GM23248 (cell line): ENCODE results near the gene GRPEL2. TPM values are rescaled to one million over a fixed set of nuclear protein-coding genes. Genes with fewer than 3 reads are reported as not detected.

Source experiments
- DNase-seq: peaks from one replicate; pipeline ENCODE4 v3.0.0-alpha.2; 2015
- H2AFZ ChIP-seq: fragments of 200-600 bp; sonication (generic); 2 replicates; pipeline ENCODE4 v1.6.1; 2016; ENCODE audit warnings: antibody characterized with exemption
- H3F3A ChIP-seq: fragments of 200-600 bp; sonication (generic); 2 replicates; pipeline ENCODE4 v1.6.1; 2016; ENCODE audit warnings: mild to moderate bottlenecking, antibody characterized with exemption, mixed run types; ENCODE audit not compliant: insufficient read depth
- H3K27ac ChIP-seq: fragments of 200-600 bp; sonication (generic); 2 replicates; pipeline ENCODE4 v1.5.1; 2016; ENCODE audit warnings: mild to moderate bottlenecking
- H3K27me3 ChIP-seq: fragments of 200-600 bp; sonication (generic); replicated peaks from 2 replicates; pipeline ENCODE4 v1.6.1; 2016; ENCODE audit warnings: mild to moderate bottlenecking; ENCODE audit not compliant: insufficient read depth
- H3K36me3 ChIP-seq: fragments of 200-600 bp; sonication (generic); 2 replicates; pipeline ENCODE4 v1.6.1; 2016; ENCODE audit warnings: low read depth, mild to moderate bottlenecking
- H3K4me1 ChIP-seq: fragments of 200-600 bp; sonication (generic); 2 replicates; pipeline ENCODE4 v1.6.1; 2016; ENCODE audit warnings: mild to moderate bottlenecking; ENCODE audit not compliant: insufficient read depth
- H3K4me2 ChIP-seq: fragments of 200-600 bp; sonication (generic); one replicate; pipeline ENCODE4 v1.6.1; 2016; ENCODE audit warnings: mild to moderate bottlenecking; ENCODE audit not compliant: unreplicated experiment
- H3K4me3 ChIP-seq: fragments of 200-600 bp; sonication (generic); 2 replicates; pipeline ENCODE4 v1.5.1; 2016; ENCODE audit warnings: mild to moderate bottlenecking
- H3K79me2 ChIP-seq: fragments of 200-600 bp; sonication (generic); 2 replicates; pipeline ENCODE4 v1.6.1; 2016; ENCODE audit warnings: mild to moderate bottlenecking; ENCODE audit not compliant: insufficient read depth
- H3K9ac ChIP-seq: fragments of 200-600 bp; sonication (generic); 2 replicates; pipeline ENCODE4 v1.6.1; 2016; ENCODE audit warnings: mild to moderate bottlenecking
- H3K9me2 ChIP-seq: fragments of 200-600 bp; sonication (generic); 2 replicates; pipeline ENCODE4 v1.6.1; 2016; ENCODE audit warnings: mixed run types, mild to moderate bottlenecking, moderate library complexity; ENCODE audit not compliant: insufficient read depth
- H3K9me3 ChIP-seq: fragments of 200-600 bp; sonication (generic); one replicate; pipeline ENCODE4 v1.6.1; 2017; ENCODE audit warnings: low read depth
- H4K20me1 ChIP-seq: fragments of 200-600 bp; sonication (generic); 2 replicates; pipeline ENCODE4 v1.6.0; 2016; ENCODE audit not compliant: insufficient read depth
- EZH2 ChIP-seq: fragments of 200-600 bp; sonication (generic); IDR thresholded peaks from 2 replicates; pipeline ENCODE4 v1.6.1; 2018; ENCODE audit warnings: antibody characterized with exemption, mild to moderate bottlenecking; ENCODE audit not compliant: insufficient read depth, poor library complexity, severe bottlenecking
- EZH2phosphoT487 ChIP-seq: fragments of 200-600 bp; sonication (generic); IDR thresholded peaks from 2 replicates; pipeline ENCODE4 v1.6.1; 2018; ENCODE audit warnings: antibody characterized with exemption, moderate library complexity, mild to moderate bottlenecking, low read depth; ENCODE audit not compliant: insufficient read depth
- WGBS, 2 experiments: methylation state at CpG; one replicate each; pipeline ENCODE4 v1.1.6; 2015 to 2017; ENCODE audit warnings: low lambda C conversion rate in 2 of 2, low coverage in 1 of 2; ENCODE audit errors: missing lambda C conversion rate in 2 of 2; 5-methylcytosine and 5-hydroxymethylcytosine counted together
- in situ Hi-C: fragments of 300-500 bp; cut with MboI; formaldehyde crosslinking; loops from 2 replicates; pipeline ENCODE4 v1.15.0; 2020
- polyA plus RNA-seq: library from polyadenylated mRNA; unstranded; fragments of >200 nt; fragmentation: Nextera tagmentation; extraction: Ambion mirVana; gene quantifications from 2 replicates; pipeline ENCODE4 v1.2.1, GENCODE V29; 2016
- total RNA-seq: library from RNA; depleted of rRNA; stranded (reverse); fragments of >200 nt; shearing (Covaris generic); gene quantifications from 2 replicates; pipeline ENCODE4 v1.2.3, GENCODE V29; 2014

The GRPEL2 gene
- total and polyA plus RNA-seq, 2 experiments from 2014 or later, result 19.5 to 27.0 TPM

DNA sequence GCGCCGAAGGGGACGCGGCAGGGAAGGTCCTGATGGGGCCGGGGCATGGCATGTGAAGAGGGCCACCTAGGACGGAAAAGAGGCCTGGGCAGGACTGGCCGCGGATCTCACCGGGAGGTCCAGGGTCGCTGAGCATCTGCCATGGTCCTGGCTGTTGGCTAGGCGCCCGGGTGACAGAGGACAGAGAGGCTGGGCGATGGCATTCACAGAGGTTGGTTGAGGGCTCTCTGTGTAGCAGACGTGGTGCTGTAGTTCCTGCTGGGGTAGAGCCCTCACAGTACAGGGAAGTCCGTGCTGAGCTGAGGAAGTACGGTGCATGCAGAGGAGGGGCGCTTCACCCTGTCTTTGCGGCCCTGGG, 13.0 kb downstream of the GRPEL2 start:
- Histone ChIP-seq H3K9ac (peak overlapping the region; percentile 79), H3K4me1 (0 out of 2 replicates have a peak, but pooled peaks cover 2% of the 10 kb centered on the region), H3K4me3 (peak overlapping the region; percentile 91), H3K27ac (no peak overlapping the region), H3K9me2 (no peaks in the 10 kb centered on the region), H3F3A (peaks cover 32% of the 10 kb centered on the region), H3K9me3 (no peaks in the 10 kb centered on the region), H3K79me2 (peaks cover 2% of the 10 kb centered on the region; the same call in 1 of the 2 replicates), H3K4me2 (peak overlapping the region; percentile 91), H2AFZ (peak overlapping the region; percentile 93), H3K36me3 (peaks cover 16% of the 10 kb centered on the region), H3K27me3 (no peaks in the 10 kb centered on the region), H4K20me1 (no peaks in the 10 kb centered on the region)
- 1 to 2% methylated on average over 17 to 18 of the region's 18 CpGs for WGBS, 2 experiments
- no peak for TF ChIP-seq EZH2phosphoT487
- no peak for TF ChIP-seq EZH2
- in situ Hi-C loops, result no loop called here
- DNase-seq, result peak; percentile 46

DNA sequence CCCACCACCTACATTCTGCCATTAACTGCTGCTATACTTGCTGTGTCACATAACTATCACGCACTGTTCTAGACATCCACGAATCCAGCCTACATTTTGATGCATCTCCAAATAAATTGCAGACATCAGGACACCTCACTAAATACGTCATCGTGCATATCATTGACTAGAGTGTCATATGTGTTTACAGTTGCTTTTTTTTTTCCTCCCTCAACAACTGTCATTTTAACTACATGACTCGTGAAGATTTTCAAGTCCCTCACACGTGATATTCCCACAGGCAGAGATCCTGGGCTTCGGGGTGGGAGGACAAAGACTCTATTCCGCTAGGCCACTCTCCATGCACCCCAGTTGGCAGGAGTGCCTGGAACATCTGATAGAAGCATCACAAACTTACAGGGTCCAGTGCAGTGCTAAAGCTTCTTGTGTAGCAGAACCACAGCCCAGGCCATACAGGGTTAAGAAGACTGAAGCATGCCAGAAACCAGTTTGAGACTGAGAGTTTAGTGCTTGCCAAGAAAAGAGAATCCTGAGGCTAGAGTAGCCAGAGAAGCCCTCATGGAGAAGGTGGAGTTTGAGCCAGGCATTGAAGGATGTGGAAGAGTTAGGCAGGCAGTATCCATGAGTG, 13.7 kb downstream of the GRPEL2 start:
- Histone ChIP-seq H3K36me3 (peaks cover 9% of the 10 kb centered on the region), H3K27me3 (no peaks in the 10 kb centered on the region), H3K9me2 (no peaks in the 10 kb centered on the region), H2AFZ (peak overlapping the region; percentile 93; the same call in 1 of the 2 replicates), H4K20me1 (no peaks in the 10 kb centered on the region), H3K9ac (no peak overlapping the region; the same call in 1 of the 2 replicates), H3F3A (peaks cover 25% of the 10 kb centered on the region), H3K4me2 (no peak overlapping the region), H3K79me2 (no peaks in the 10 kb centered on the region), H3K4me1 (0 out of 2 replicates have a peak, but pooled peaks cover 2% of the 10 kb centered on the region), H3K4me3 (peak overlapping the region; percentile 91; the same call in 1 of the 2 replicates), H3K27ac (no peak overlapping the region), H3K9me3 (no peaks in the 10 kb centered on the region)
- peak; percentile 47 for DNase-seq
- TF ChIP-seq EZH2 (no peak), EZH2phosphoT487 (no peak)
- 71 to 73% methylated on average over 8 of the region's 8 CpGs for WGBS, 2 experiments
- in situ Hi-C loops, result no loop called here

DNA sequence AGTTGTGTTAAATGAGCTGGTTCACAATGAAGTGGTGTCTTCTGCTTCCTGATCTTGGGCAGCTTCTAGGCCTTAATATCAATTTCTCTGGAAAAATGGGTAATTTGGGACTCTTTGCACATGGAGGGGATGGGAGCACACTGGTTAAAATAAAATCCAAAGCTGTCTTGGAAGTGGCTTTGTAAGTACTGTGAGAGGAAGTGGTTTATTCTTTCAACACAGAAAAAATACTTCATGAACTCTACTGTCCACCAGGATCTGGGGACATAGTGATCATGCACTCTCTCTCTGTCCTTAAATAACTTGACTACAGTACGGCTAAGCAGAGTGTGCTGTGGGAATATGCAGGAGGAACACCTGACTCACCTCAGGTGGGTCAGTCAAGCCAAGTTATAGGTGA, 15.0 kb downstream of the GRPEL2 start:
- DNase-seq, result no peak
- Histone ChIP-seq H3K9ac (no peak overlapping the region), H3F3A (peaks cover 13% of the 10 kb centered on the region), H3K4me1 (0 out of 2 replicates have a peak, but pooled peaks cover 2% of the 10 kb centered on the region), H3K4me3 (no peak overlapping the region), H3K9me2 (no peaks in the 10 kb centered on the region), H3K36me3 (no peaks in the 10 kb centered on the region), H3K79me2 (no peaks in the 10 kb centered on the region), H3K27ac (no peak overlapping the region), H2AFZ (no peak overlapping the region), H4K20me1 (no peaks in the 10 kb centered on the region), H3K4me2 (no peak overlapping the region), H3K27me3 (no peaks in the 10 kb centered on the region), H3K9me3 (no peaks in the 10 kb centered on the region)
- 89 to 94% methylated on average over 1 of the region's 1 CpG for WGBS, 2 experiments
- in situ Hi-C loops, result no loop called here
- TF ChIP-seq EZH2 (no peak), EZH2phosphoT487 (no peak)

DNA sequence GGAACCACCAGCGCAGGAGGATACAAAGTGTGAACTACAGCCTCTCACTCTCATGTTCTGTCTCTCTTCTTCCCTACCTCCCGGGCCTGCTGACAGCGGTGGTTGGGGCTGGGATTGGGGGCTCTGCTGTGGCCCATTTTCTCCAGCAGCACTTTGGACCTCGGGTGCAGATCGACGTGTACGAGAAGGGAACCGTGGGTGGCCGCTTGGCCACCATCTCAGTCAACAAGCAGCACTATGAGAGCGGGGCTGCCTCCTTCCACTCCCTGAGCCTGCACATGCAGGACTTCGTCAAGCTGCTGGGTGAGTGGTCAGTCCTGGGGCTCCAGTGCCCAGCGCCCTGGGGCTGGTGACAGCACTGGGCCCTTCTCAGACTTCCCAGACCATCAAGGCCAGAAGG, 17.2 kb downstream of the GRPEL2 start:
- Histone ChIP-seq H3K4me3 (no peak overlapping the region), H2AFZ (no peak overlapping the region), H3K27ac (no peak overlapping the region), H3K9me3 (no peaks in the 10 kb centered on the region), H3K9ac (no peak overlapping the region), H3K9me2 (no peaks in the 10 kb centered on the region), H4K20me1 (no peaks in the 10 kb centered on the region), H3K4me1 (no peaks in the 10 kb centered on the region), H3K27me3 (no peaks in the 10 kb centered on the region), H3F3A (no peaks in the 10 kb centered on the region), H3K36me3 (no peaks in the 10 kb centered on the region), H3K4me2 (no peak overlapping the region), H3K79me2 (no peaks in the 10 kb centered on the region)
- no peak for TF ChIP-seq EZH2phosphoT487
- TF ChIP-seq EZH2, result no peak
- no peak for DNase-seq
- in situ Hi-C loops, result no loop called here
- whole genome bisulfite sequencing, 2 experiments, result 92 to 93% methylated on average over 12 of the region's 12 CpGs
